Vagina (tissue), 2 donors: ENCODE results near the gene ABHD5. TPM values are rescaled to one million over a fixed set of nuclear protein-coding genes. Genes with fewer than 3 reads are reported as not detected.

Experiments used
- DNase-seq, 2 donors: peaks; one replicate each; pipeline ENCODE4 v3.0.0-alpha.2; 2017; ENCODE audit errors: extremely low spot score in 2 of 2
- H3K27ac ChIP-seq: fragments of 200-600 bp; sonication (generic); one replicate; pipeline ENCODE4 v1.5.1; 2019
- H3K27me3 ChIP-seq: fragments of 200-600 bp; sonication (generic); one replicate; pipeline ENCODE4 v1.5.1; 2019
- H3K36me3 ChIP-seq, 2 donors: fragments of 200-600 bp; sonication (generic); one replicate each; pipeline ENCODE4 v1.5.1; 2017 to 2019
- H3K4me1 ChIP-seq: fragments of 200-600 bp; sonication (generic); one replicate; pipeline ENCODE4 v1.5.1; 2019
- H3K4me3 ChIP-seq, 2 donors: fragments of 200-600 bp; sonication (generic); 1 replicate in 1 of 2; 2 replicates in 1 of 2; pipeline ENCODE4 v1.5.1; 2016 to 2019
- H3K9me3 ChIP-seq: fragments of 200-600 bp; sonication (generic); one replicate; pipeline ENCODE4 v1.5.1; 2019
- CTCF ChIP-seq, 3 experiments: fragments of 450-650 bp in 2 of 3; fragments of 200-600 bp in 1 of 3; sonication (generic) in 1 of 3; IDR thresholded peaks; one replicate each; pipeline ENCODE4 v1.5.1; 2017 to 2019; ENCODE audit warnings: antibody characterized with exemption in 3 of 3, mild to moderate bottlenecking in 2 of 3, moderate library complexity in 2 of 3
- POLR2A ChIP-seq, 2 donors: fragments of 450-650 bp; IDR thresholded peaks; one replicate each; pipeline ENCODE4 v1.6.1; 2017; ENCODE audit warnings: antibody characterized with exemption in 2 of 2, mild to moderate bottlenecking in 2 of 2, moderate library complexity in 2 of 2
- POLR2AphosphoS5 ChIP-seq, 2 donors: sonication (generic); formaldehyde crosslinking; IDR thresholded peaks; one replicate each; pipeline ENCODE4 v1.9.0; 2017; ENCODE audit warnings: antibody characterized with exemption in 2 of 2, mild to moderate bottlenecking in 2 of 2, low read depth in 1 of 2; ENCODE audit not compliant: insufficient read depth in 1 of 2
- intact Hi-C: fragments of 100-400 bp; cut with DNase I; formaldehyde crosslinking; loops from one replicate; pipeline ENCODE4 v1.15.1; 2023
- total RNA-seq: library from RNA; depleted of rRNA; stranded (reverse); fragments of >200 nt; gene quantifications from one replicate; pipeline ENCODE4 v1.2.3, GENCODE V29; 2016

ABHD5 gene
- total RNA-seq, 1 donor from 2014 or later, result 34.1 TPM

GRCh38 chr3:43723121-43723734 lies 32.5 kb downstream of the ABHD5 start:
- Histone ChIP-seq H3K4me1 (no peaks in the 10 kb centered on the region), H3K27ac (no peak overlapping the region), H3K36me3 (peaks cover 0 to 8% of the 10 kb centered on the region in 2 donors), H3K27me3 (no peaks in the 10 kb centered on the region), H3K9me3 (no peaks in the 10 kb centered on the region), H3K4me3 (no peak overlapping the region)
- DNase-seq, result no peak
- TF ChIP-seq POLR2A (IDR thresholded peaks at IDR 0.05), result no peak
- TF ChIP-seq POLR2AphosphoS5 (IDR thresholded peaks at IDR 0.05; ENCODE audit: insufficient read depth in 1 of 2, low read depth in 1 of 2), result no peak
- no peak for TF ChIP-seq CTCF (IDR thresholded peaks at IDR 0.05)
- intact Hi-C loops, result no loop called here

- H3K27ac ChIP-seq, result no peak overlapping the region
- no peak overlapping the region for H3K4me3 ChIP-seq
- TF ChIP-seq POLR2AphosphoS5 (IDR thresholded peaks at IDR 0.05; ENCODE audit: insufficient read depth in 1 of 2, low read depth in 1 of 2) (no peak), CTCF (IDR thresholded peaks at IDR 0.05) (no peak), POLR2A (IDR thresholded peaks at IDR 0.05) (no peak)
- intact Hi-C loops, result no loop called here
- no peaks in the 10 kb centered on the region for H3K9me3 ChIP-seq
- no peaks in the 10 kb centered on the region for H3K27me3 ChIP-seq
- DNase-seq, result no peak
- H3K4me1 ChIP-seq, result no peaks in the 10 kb centered on the region
- H3K36me3 ChIP-seq, result no peaks in the 10 kb centered on the region
Measured at GRCh38 chr3:43726521-43726920, 35.8 kb downstream of the ABHD5 start.

- Histone ChIP-seq H3K4me3 (no peak overlapping the region), H3K9me3 (no peaks in the 10 kb centered on the region), H3K27ac (no peak overlapping the region), H3K27me3 (no peaks in the 10 kb centered on the region), H3K36me3 (no peaks in the 10 kb centered on the region), H3K4me1 (no peaks in the 10 kb centered on the region)
- DNase-seq, result no peak
- intact Hi-C loops, result no loop called here
- TF ChIP-seq CTCF (IDR thresholded peaks at IDR 0.05), result no peak
- TF ChIP-seq POLR2A (IDR thresholded peaks at IDR 0.05), result no peak
- TF ChIP-seq POLR2AphosphoS5 (IDR thresholded peaks at IDR 0.05; ENCODE audit: insufficient read depth in 1 of 2, low read depth in 1 of 2), result no peak
Measured at GRCh38 chr3:43727930-43728329, 37.2 kb downstream of the ABHD5 start.

DNA sequence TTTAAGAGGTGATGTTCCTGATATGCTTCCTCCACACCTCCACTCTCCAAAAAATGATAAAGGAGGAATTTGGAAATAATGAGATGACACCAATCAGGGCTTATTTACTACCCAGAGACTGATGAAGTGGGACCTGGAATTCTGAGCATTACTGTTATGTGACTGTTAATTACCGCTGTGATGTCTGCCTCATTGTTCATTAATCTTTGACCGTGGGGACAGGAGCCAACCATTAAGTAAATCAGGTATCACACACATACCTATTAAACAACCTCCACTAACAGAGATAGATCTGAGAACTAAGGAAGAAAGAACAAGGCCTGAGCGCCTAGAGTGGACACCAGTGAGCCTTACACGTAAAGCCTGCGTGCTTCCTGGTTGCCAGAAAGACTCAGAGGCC lies 37.7 kb downstream of the ABHD5 start:
- no peaks in the 10 kb centered on the region for H3K36me3 ChIP-seq
- no peak overlapping the region for H3K4me3 ChIP-seq
- H3K27me3 ChIP-seq, result no peaks in the 10 kb centered on the region
- H3K4me1 ChIP-seq, result no peaks in the 10 kb centered on the region
- no peak overlapping the region for H3K27ac ChIP-seq
- TF ChIP-seq POLR2AphosphoS5 (IDR thresholded peaks at IDR 0.05; ENCODE audit: insufficient read depth in 1 of 2, low read depth in 1 of 2) (no peak), CTCF (IDR thresholded peaks at IDR 0.05) (no peak)
- no peak for DNase-seq
- H3K9me3 ChIP-seq, result no peaks in the 10 kb centered on the region
- intact Hi-C loops, result no loop called here

DNA sequence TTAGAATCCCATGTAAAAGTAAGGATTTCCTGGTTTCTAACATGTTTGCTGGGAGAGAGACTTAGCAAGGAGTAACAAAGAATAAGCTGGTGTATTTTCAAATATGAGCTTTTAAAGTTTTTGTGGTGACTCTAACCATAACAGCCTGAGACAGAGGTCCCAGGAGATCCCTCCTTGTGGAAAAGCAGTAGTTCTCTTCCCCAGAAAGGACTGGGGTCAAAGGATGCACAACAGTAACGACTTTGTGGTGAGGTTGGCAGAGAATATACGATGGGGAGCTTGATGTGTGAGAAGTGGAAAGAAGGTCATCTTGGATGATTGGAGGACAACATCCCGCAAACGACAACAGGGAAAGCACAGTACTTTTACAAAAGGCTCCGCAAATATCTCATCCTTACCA lies 38.2 kb downstream of the ABHD5 start:
- H3K27me3 ChIP-seq, result no peaks in the 10 kb centered on the region
- H3K36me3 ChIP-seq, result no peaks in the 10 kb centered on the region
- intact Hi-C loops, result no loop called here
- H3K9me3 ChIP-seq, result no peaks in the 10 kb centered on the region
- TF ChIP-seq POLR2AphosphoS5 (IDR thresholded peaks at IDR 0.05; ENCODE audit: insufficient read depth in 1 of 2, low read depth in 1 of 2), result no peak
- no peak for TF ChIP-seq POLR2A (IDR thresholded peaks at IDR 0.05)
- TF ChIP-seq CTCF (IDR thresholded peaks at IDR 0.05), result no peak
- no peak overlapping the region for H3K4me3 ChIP-seq
- no peaks in the 10 kb centered on the region for H3K4me1 ChIP-seq
- no peak overlapping the region for H3K27ac ChIP-seq
- DNase-seq, result no peak
